Activated T-helper 1 cell treated with anti-CD3 and anti-CD28 coated beads, Interleukin-12 subunit alpha, Interleukin-12 subunit beta, Interleukin-2, Interleukin-4 antibody, amounts not matched to agents 30 ng/mL and 10 ng/mL and 1 ng/mL, durations not matched to agents 14 hours and 24 hours and 36 hours (primary cell): ENCODE data around the gene IRF2BPL. TPM values are rescaled to one million over a fixed set of nuclear protein-coding genes. Genes with fewer than 3 reads are reported as not detected.

ENCODE experiments used
- DNase-seq: peaks from one replicate; pipeline ENCODE4 v3.0.0; 2021; ENCODE audit warnings: low spot score
- H3K27ac Mint-ChIP-seq: one replicate; pipeline ENCODE4 v1.8.0; 2021; ENCODE audit warnings: mild to moderate bottlenecking, mixed read lengths
- H3K27me3 Mint-ChIP-seq: one replicate; pipeline ENCODE4 v1.8.0; 2022; ENCODE audit warnings: mild to moderate bottlenecking, moderate library complexity, mixed read lengths; ENCODE audit not compliant: insufficient read depth
- H3K36me3 Mint-ChIP-seq: one replicate; pipeline ENCODE4 v1.8.0; 2021; ENCODE audit warnings: low read depth, mixed read lengths
- H3K4me1 Mint-ChIP-seq: one replicate; pipeline ENCODE4 v1.8.0; 2021; ENCODE audit warnings: low read depth, mixed read lengths
- H3K4me3 Mint-ChIP-seq: one replicate; pipeline ENCODE4 v1.8.0; 2021; ENCODE audit warnings: mild to moderate bottlenecking, moderate library complexity, mixed read lengths
- H3K9me3 Mint-ChIP-seq: one replicate; pipeline ENCODE4 v1.8.0; 2021; ENCODE audit warnings: mixed read lengths
- intact Hi-C: fragments of 100-400 bp; cut with micrococcal nuclease; formaldehyde crosslinking; loops from one replicate; pipeline ENCODE4 v1.15.1; 2024
- total RNA-seq: library from RNA; stranded (reverse); gene quantifications from 2 replicates; pipeline ENCODE4 v1.2.3, GENCODE V29; 2022

The IRF2BPL gene
- total RNA-seq, 1 donor from 2014 or later = 26.5 TPM

- no peaks in the 10 kb centered on the region for H3K36me3 Mint-ChIP-seq
- no peaks in the 10 kb centered on the region for H3K27me3 Mint-ChIP-seq
- intact Hi-C loops = loop anchor here (10.0 kb wide), 3 partner anchors 337 to 667 kb away; partner anchors contain the start of genes AHSA1, ALKBH1, SAMD15 and SLIRP
- no peaks in the 10 kb centered on the region for H3K9me3 Mint-ChIP-seq
- no peak for DNase-seq
- peak overlapping the region; percentile 64 for H3K4me3 Mint-ChIP-seq
- H3K27ac Mint-ChIP-seq = peak overlapping the region; percentile 84
- H3K4me1 Mint-ChIP-seq = peaks cover 87% of the 10 kb centered on the region
Measured at GRCh38 chr14:77037215-77037937, 8.9 kb upstream of the IRF2BPL start.

DNA sequence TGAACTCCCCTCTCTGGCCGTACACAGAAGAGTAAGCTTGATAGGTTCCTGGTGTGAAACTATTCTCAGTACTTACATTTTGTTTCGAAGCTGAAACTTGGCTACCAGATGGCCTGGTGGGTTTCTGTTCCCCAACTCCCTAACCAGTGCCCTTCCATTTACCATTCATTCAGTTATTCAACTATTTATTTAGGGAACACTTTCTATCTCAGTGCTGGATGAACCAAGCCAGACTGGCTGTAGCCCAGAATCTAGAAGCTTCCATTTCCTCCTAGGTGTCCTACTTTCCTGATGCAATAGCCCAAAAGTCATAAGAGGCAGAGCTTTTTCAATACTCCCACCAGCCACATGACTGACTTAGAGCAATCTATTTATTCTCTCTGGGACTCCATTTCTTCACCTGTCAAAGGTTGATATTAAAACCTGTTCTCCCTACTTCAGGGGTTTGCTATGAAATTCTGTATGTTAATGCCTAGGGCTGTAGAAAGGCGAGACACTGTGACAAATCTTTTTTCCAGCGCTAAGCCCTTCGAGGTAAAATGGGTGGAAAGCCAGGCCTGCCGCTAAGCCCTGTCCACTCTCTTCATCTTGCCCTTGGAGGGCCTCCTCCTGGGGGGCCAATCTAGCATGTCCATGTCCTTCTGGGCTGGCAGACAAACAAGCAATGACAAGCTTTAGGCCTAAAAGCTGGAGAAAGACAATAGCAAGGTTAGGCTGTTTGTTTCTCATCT is 8.1 kb upstream of the IRF2BPL start:
- intact Hi-C loops = loop anchor here (10.0 kb wide), 3 partner anchors 338 to 668 kb away; partner anchors contain the start of genes AHSA1, ALKBH1, SAMD15 and SLIRP
- Mint-ChIP-seq H3K4me1 (peaks cover 88% of the 10 kb centered on the region), H3K9me3 (no peaks in the 10 kb centered on the region), H3K36me3 (no peaks in the 10 kb centered on the region), H3K27me3 (no peaks in the 10 kb centered on the region), H3K27ac (peak overlapping the region; percentile 62), H3K4me3 (no peak overlapping the region)
- DNase-seq = no peak

DNA sequence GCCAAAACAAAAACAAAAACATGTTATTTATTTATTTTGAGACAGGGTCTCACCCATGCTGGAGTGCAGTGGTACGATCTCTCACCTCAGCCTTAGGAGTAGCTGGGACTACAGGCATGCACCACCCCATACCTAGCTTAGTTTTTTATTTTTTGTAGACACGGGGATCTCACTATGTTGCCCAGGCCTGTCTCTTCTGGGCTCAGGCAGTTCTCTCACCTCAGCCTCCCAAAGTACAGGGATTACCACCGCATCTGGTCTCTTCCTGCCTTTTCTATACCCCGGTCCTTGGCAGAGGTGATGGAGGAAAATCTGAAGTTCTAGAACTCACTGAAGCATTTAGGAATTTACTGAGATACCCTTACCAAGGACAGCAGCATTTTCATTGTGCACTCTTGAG is 6.8 kb upstream of the IRF2BPL start:
- Mint-ChIP-seq H3K4me3 (peak overlapping the region; percentile 33), H3K27me3 (no peaks in the 10 kb centered on the region), H3K36me3 (peaks cover 2% of the 10 kb centered on the region), H3K27ac (peak overlapping the region; percentile 64), H3K9me3 (no peaks in the 10 kb centered on the region), H3K4me1 (peaks cover 82% of the 10 kb centered on the region)
- DNase-seq = no peak
- intact Hi-C loops = loop anchor here (10.0 kb wide), 3 partner anchors 340 to 670 kb away; partner anchors contain the start of genes AHSA1, ALKBH1, SAMD15 and SLIRP

DNA sequence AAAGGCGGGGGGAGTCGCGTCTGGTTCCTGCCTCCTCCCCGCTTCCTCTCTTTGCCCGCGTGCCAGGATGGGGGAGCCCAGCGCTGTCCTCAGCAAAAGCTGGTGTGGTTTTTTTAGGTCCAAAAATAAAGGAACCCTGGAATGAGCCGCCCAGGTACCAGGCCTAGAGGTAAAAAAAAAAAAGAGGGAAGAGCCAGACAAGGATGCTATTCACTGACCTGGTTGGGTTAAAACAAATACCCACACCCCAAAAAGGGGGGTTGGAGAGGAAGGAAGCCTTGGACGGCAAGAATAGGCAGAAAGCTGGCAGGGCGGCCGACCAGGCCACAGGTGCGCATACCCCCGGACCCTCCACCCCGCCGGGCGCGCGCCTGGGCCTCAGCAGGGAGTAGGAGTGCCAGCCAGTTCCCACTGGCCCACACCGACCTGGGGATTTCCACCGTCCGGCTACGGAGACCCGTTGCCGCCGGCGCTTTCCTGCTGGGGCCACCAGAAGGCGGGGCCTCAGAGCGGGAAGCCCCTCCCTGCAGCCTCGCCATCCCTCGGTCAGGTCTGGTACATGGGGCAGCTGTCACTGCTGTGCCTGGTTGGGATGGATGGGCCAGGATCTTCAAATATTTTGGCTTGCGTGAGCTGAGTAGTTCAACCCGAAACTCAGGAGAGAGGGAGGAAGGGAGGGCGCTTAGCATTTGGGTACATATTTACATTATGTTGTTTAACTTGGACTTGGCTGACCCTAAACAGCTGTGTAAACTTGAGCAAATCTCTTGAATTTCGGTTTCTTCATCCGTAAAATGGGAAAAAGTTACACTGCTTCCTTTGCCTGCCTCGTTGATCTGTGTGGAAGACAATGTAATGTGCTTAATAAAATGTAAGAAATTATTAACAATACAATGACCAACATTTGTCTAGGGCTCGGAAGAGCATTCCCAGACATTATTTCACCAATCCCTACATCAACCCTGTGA is 5.4 kb upstream of the IRF2BPL start:
- Mint-ChIP-seq H3K9me3 (no peaks in the 10 kb centered on the region), H3K4me3 (peak overlapping the region; percentile 87), H3K27ac (peak overlapping the region; percentile 98), H3K36me3 (peaks cover 5% of the 10 kb centered on the region), H3K4me1 (peaks cover 79% of the 10 kb centered on the region), H3K27me3 (no peaks in the 10 kb centered on the region)
- intact Hi-C loops = loop anchor here (2.0 to 10.0 kb wide), 4 partner anchors 287 to 671 kb away; partner anchors contain the start of genes AHSA1, ALKBH1, GSTZ1 and POMT2
- DNase-seq = peak; percentile 80

DNA sequence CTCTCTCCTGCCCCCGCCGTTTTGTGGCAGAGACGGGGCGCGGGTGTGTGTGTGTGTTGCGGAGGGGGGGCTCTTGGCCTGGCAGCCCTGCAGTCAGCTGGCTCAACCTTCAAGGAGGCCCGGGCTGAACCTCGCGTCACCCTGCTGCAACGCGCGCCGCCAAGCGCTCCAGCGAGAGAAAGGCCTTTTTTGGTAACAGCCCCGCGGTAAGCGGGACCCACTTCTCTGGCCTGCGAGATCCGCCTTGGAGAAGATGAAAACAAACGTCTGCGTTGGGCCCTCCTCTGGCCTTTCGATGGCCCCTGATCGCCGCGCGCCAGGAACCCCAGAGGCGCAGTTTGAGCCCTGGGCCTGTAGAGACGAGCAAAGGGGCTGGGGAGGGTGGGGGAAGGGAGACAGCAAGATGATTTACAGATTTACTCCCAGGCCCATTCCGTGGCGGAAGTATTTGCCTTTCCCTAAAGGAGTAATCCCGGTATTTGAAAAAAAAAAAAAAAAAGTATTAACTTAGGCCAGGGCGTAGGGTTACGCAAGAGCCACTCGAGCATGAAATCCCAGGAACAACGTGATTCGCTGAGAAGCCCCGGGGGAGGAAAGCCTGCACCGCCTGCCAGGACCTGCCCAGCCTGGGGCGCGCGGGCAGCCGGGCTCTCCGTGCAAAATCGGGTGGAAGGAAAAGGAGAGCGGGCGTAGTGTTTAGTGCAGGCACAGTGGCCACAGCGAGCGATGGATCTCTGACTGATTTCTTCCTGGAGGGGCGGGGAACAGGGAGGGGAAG is 4.5 kb upstream of the IRF2BPL start:
- H3K4me3 Mint-ChIP-seq = peak overlapping the region; percentile 87
- no peaks in the 10 kb centered on the region for H3K9me3 Mint-ChIP-seq
- intact Hi-C loops = loop anchor here (1.0 to 10.0 kb wide), 5 partner anchors 7 to 672 kb away; partner anchors contain the start of genes AHSA1, ALKBH1, GSTZ1 and POMT2

DNA sequence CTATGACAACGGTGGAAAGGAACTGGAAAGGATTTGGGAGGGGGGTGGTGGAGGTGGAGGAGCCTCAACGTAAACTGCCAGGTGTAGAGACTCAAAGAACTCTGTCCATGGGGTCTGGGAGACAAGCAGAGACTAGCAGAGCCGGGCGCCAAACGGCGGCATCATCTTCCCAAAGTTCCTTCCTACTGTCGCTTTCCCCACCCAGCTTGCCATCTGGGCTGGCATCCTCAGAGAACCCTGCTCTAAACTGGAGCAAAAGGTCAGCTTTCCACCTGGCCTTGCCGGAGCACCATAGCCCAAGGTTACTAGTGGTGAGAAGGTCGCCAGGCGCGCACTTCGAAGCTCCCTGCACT is 4.0 kb upstream of the IRF2BPL start:
- Mint-ChIP-seq H3K27ac (peak overlapping the region; percentile 98), H3K27me3 (no peaks in the 10 kb centered on the region), H3K4me1 (peaks cover 69% of the 10 kb centered on the region), H3K4me3 (peak overlapping the region; percentile 87), H3K9me3 (no peaks in the 10 kb centered on the region), H3K36me3 (peaks cover 7% of the 10 kb centered on the region)
- intact Hi-C loops = loop anchor here (1.0 to 10.0 kb wide), 5 partner anchors 8 to 672 kb away; partner anchors contain the start of genes AHSA1, ALKBH1, GSTZ1 and POMT2
- DNase-seq = no peak

More for the DNA sequence above, 4.5 kb upstream of the IRF2BPL start:
- Mint-ChIP-seq H3K36me3 (peaks cover 7% of the 10 kb centered on the region), H3K27me3 (no peaks in the 10 kb centered on the region), H3K4me1 (peaks cover 75% of the 10 kb centered on the region), H3K27ac (peak overlapping the region; percentile 98)
- DNase-seq = peak; percentile 68

GRCh38 chr14:77031759-77032490 is 3.4 kb upstream of the IRF2BPL start:
- no peaks in the 10 kb centered on the region for H3K27me3 Mint-ChIP-seq
- no peaks in the 10 kb centered on the region for H3K9me3 Mint-ChIP-seq
- peaks cover 64% of the 10 kb centered on the region for H3K4me1 Mint-ChIP-seq
- H3K27ac Mint-ChIP-seq = peak overlapping the region; percentile 98
- DNase-seq = no peak
- peak overlapping the region; percentile 87 for H3K4me3 Mint-ChIP-seq
- H3K36me3 Mint-ChIP-seq = peaks cover 7% of the 10 kb centered on the region
- intact Hi-C loops = loop anchor here (1.0 to 10.0 kb wide), 5 partner anchors 8 to 673 kb away; partner anchors contain the start of genes AHSA1, ALKBH1, GSTZ1 and POMT2

GRCh38 chr14:77027538-77028383 is 747 bp downstream of the IRF2BPL start:
- peak; percentile 49 for DNase-seq
- peak overlapping the region; percentile 80 for H3K4me3 Mint-ChIP-seq
- peaks cover 13% of the 10 kb centered on the region for H3K36me3 Mint-ChIP-seq
- peak overlapping the region; percentile 78 for H3K27ac Mint-ChIP-seq
- no peaks in the 10 kb centered on the region for H3K27me3 Mint-ChIP-seq
- H3K4me1 Mint-ChIP-seq = peaks cover 59% of the 10 kb centered on the region
- intact Hi-C loops = loop anchor here (1.0 kb wide), 5 partner anchors 13 to 71 kb away; partner anchors contain the start of gene CIPC
- no peaks in the 10 kb centered on the region for H3K9me3 Mint-ChIP-seq

DNA sequence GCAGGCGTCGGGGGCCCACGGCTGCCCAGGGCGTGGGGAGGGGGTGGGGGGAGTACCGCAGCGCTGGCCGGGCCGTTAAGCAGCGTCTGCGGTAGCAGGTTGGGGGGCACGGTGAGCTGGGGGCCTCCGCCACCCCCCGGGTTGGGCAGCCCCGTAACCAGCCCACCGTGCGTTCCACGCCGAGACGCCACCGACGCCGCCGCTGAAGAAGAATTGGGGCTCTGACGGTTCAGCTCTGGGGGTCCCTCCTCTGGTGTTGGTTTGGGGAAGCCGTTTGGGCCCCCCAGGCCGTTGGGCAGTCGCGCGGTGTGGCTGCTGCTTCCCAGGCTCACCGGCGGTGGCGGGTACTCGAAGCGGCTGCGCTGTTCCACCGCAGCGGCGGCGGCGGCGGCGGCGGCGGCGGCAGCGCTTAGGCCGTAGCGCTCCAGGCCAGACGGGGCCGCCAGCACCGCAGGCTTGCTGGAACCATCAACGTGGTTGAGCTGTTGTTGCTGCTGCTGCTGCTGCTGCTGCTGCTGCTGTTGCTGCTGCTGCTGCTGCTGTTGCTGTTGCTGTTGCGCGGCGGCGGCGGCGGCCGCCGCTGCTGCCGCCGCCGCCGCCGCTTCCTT is 1.5 kb downstream of the IRF2BPL start:
- H3K9me3 Mint-ChIP-seq = no peaks in the 10 kb centered on the region
- DNase-seq = peak; percentile 30
- H3K27me3 Mint-ChIP-seq = no peaks in the 10 kb centered on the region
- H3K4me3 Mint-ChIP-seq = peak overlapping the region; percentile 80
- peaks cover 59% of the 10 kb centered on the region for H3K4me1 Mint-ChIP-seq
- H3K27ac Mint-ChIP-seq = no peak overlapping the region
- peaks cover 13% of the 10 kb centered on the region for H3K36me3 Mint-ChIP-seq
- intact Hi-C loops = no loop called here

DNA sequence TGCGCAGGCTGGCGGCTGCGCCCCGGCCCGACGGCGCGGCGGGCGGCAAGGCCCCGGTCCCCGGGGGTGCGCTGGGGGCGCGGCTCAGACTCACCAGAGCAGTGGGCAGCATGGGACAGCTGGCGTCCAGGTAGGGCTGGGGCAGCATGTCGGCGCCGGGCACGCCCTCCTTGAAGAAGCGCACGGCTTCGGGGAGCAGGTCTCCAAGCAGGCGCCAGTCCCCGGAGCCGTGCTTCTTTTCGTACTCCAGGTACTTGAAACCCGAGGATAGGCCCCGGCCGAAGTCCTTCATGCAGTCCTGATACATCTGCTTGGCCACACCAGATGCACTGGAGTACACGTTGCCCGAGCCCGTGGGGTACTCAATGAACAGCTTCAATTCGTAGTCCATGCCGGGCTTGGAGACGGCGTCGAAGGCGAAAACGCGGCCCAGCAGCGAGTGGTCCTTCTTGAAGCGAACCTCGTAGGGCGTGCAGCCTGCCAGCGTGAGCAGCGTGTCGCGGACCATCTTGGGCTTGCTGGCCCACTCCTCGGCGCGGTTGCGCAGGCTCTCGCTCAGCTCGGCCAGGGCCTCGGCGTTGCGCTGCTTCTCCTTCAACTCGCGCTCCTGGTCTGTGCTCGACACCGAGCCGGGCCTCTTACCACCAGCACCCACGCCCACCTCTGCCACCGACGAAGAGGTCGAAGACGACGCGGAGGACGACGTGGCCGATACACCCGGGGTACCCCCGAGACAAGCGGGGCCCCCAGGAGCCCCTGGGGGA is 2.2 kb downstream of the IRF2BPL start:
- Mint-ChIP-seq H3K4me3 (peak overlapping the region; percentile 82), H3K4me1 (peaks cover 59% of the 10 kb centered on the region), H3K27ac (peak overlapping the region; percentile 29), H3K36me3 (peaks cover 13% of the 10 kb centered on the region), H3K9me3 (no peaks in the 10 kb centered on the region), H3K27me3 (no peaks in the 10 kb centered on the region)
- DNase-seq = no peak
- intact Hi-C loops = no loop called here
